A549 (cell line): Measurements from ENCODE around the gene NIP7.

Experiments used
- EP300 ChIP-seq, 2 experiments: fragments of >200 bp; sonication (Bioruptor Twin); formaldehyde crosslinking; IDR thresholded peaks; 2 replicates in 1 of 2; 3 replicates in 1 of 2; pipeline ENCODE4 v1.6.1; 2016 to 2017
- PHF8 ChIP-seq: fragments of 200-600 bp; sonication (generic); IDR thresholded peaks from 2 replicates; pipeline ENCODE4 v1.6.1; 2016; ENCODE audit warnings: low read depth, mild to moderate bottlenecking, antibody characterized with exemption, moderate library complexity, borderline replicate concordance
- POLR2A ChIP-seq: IDR thresholded peaks from 2 replicates; pipeline ENCODE4 v1.6.1; 2012; ENCODE audit warnings: mild to moderate bottlenecking, low read length
- SREBF2 ChIP-seq: fragments of 450-650 bp; IDR thresholded peaks from 2 replicates; pipeline ENCODE4 v1.6.1; 2014; ENCODE audit warnings: mild to moderate bottlenecking, moderate library complexity
- TFCP2L1 ChIP-seq: fragments of 250-450 bp; sonication (Bioruptor Pico); IDR thresholded peaks from 2 replicates; pipeline ENCODE4 v1.5.0; 2021; ENCODE audit warnings: mild to moderate bottlenecking
- TF ChIP-seq, protein P1 (sequence below): fragments of >200 bp; sonication (Bioruptor Twin); formaldehyde crosslinking; IDR thresholded peaks from 3 replicates; pipeline ENCODE4 v1.5.1; 2016
- TF ChIP-seq, protein P2 (sequence below): fragments of 200-600 bp; sonication (generic); IDR thresholded peaks from 2 replicates; pipeline ENCODE4 v1.6.1; 2016; ENCODE audit warnings: antibody characterized with exemption, mild to moderate bottlenecking, moderate library complexity

DNA sequence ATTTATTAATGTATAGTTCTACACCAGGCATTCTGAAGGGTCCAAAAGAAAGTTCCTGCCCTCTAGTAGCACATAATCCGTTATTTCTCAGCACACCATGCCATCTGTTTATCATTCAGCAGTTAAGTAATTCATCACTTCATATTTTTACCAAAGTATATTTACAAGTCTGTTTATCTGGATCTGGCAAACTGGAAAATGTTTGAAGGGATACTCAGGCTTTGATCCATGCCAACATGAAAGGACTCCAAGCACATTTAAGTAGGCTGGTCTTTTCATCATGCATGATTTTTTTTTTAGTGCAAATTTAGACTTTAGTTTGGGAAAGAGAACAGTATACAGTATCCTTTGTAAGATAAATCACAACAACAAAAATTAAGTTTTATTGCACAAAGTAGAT lies 32.5 kb upstream of the NIP7 start:
- TF ChIP-seq SREBF2 (no peak), TFCP2L1 (no peak), POLR2A (no peak), EP300 (IDR thresholded peaks at IDR 0.05) (no peak), PHF8 (no peak)
- TF ChIP-seq, protein P1, sequence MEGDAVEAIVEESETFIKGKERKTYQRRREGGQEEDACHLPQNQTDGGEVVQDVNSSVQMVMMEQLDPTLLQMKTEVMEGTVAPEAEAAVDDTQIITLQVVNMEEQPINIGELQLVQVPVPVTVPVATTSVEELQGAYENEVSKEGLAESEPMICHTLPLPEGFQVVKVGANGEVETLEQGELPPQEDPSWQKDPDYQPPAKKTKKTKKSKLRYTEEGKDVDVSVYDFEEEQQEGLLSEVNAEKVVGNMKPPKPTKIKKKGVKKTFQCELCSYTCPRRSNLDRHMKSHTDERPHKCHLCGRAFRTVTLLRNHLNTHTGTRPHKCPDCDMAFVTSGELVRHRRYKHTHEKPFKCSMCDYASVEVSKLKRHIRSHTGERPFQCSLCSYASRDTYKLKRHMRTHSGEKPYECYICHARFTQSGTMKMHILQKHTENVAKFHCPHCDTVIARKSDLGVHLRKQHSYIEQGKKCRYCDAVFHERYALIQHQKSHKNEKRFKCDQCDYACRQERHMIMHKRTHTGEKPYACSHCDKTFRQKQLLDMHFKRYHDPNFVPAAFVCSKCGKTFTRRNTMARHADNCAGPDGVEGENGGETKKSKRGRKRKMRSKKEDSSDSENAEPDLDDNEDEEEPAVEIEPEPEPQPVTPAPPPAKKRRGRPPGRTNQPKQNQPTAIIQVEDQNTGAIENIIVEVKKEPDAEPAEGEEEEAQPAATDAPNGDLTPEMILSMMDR = no peak
- TF ChIP-seq, protein P2, sequence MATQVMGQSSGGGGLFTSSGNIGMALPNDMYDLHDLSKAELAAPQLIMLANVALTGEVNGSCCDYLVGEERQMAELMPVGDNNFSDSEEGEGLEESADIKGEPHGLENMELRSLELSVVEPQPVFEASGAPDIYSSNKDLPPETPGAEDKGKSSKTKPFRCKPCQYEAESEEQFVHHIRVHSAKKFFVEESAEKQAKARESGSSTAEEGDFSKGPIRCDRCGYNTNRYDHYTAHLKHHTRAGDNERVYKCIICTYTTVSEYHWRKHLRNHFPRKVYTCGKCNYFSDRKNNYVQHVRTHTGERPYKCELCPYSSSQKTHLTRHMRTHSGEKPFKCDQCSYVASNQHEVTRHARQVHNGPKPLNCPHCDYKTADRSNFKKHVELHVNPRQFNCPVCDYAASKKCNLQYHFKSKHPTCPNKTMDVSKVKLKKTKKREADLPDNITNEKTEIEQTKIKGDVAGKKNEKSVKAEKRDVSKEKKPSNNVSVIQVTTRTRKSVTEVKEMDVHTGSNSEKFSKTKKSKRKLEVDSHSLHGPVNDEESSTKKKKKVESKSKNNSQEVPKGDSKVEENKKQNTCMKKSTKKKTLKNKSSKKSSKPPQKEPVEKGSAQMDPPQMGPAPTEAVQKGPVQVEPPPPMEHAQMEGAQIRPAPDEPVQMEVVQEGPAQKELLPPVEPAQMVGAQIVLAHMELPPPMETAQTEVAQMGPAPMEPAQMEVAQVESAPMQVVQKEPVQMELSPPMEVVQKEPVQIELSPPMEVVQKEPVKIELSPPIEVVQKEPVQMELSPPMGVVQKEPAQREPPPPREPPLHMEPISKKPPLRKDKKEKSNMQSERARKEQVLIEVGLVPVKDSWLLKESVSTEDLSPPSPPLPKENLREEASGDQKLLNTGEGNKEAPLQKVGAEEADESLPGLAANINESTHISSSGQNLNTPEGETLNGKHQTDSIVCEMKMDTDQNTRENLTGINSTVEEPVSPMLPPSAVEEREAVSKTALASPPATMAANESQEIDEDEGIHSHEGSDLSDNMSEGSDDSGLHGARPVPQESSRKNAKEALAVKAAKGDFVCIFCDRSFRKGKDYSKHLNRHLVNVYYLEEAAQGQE = no peak
